ENCODE results near the gene SERINC2. TPM values are rescaled to one million over a fixed set of nuclear protein-coding genes. Genes with fewer than 3 reads are reported as not detected.

Gene SERINC2
- total and polyA plus RNA-seq, 9 of the 15 experiments (the other 6 are each of a cell fraction or from before 2014, with no cell fraction given) = 0.07 to 1.2 (median 0.70) TPM; not detected in 2

GRCh38 chr1:31447210-31447609 lies 34.2 kb downstream of the SERINC2 start (continued):
- TF ChIP-seq KAT7 (CRISPR knock-in tag; IDR thresholded peaks at IDR 0.05; ENCODE audit: borderline replicate concordance) (no peak), TSC22D4 (tag; IDR thresholded peaks at IDR 0.05) (no peak), MNT (conservative IDR thresholded peaks at IDR 0.05) (no peak), CBFA2T2 (conservative IDR thresholded peaks at IDR 0.05) (no peak), GATAD2A (IDR thresholded peaks at IDR 0.05) (no peak), DACH1 (IDR thresholded peaks at IDR 0.05; ENCODE audit: partially characterized antibody) (no peak), FOXA1 (IDR thresholded peaks at IDR 0.05; ENCODE audit: borderline replicate concordance) (peak; percentile 60; the same call in 1 of the 2 replicates), FOXA3 (CRISPR knock-in tag; conservative IDR thresholded peaks at IDR 0.05 in 1 of 2, IDR thresholded peaks at IDR 0.05 in 1 of 2) (peak; percentile 99 to 100), CC2D1A (IDR thresholded peaks at IDR 0.05) (no peak), SMAD3 (CRISPR knock-in tag; conservative IDR thresholded peaks at IDR 0.05) (no peak), RERE (CRISPR knock-in tag; IDR thresholded peaks at IDR 0.05; ENCODE audit: borderline replicate concordance) (no peak), ZNF507 (tag; conservative IDR thresholded peaks at IDR 0.05) (no peak), POLR3G (IDR thresholded peaks at IDR 0.05; ENCODE audit: extremely low read depth, insufficient read length, insufficient replicate concordance) (no peak), GTF2E2 (tag; IDR thresholded peaks at IDR 0.05) (no peak), CGGBP1 (CRISPR knock-in tag; IDR thresholded peaks at IDR 0.05) (no peak), TARDBP (IDR thresholded peaks at IDR 0.05) (no peak), TRIM28 (IDR thresholded peaks at IDR 0.05) (no peak), MLX (CRISPR knock-in tag; conservative IDR thresholded peaks at IDR 0.05) (no peak), HBP1 (CRISPR knock-in tag; IDR thresholded peaks at IDR 0.05) (no peak), FOSL1 (tag; conservative IDR thresholded peaks at IDR 0.05) (0 out of 2 replicates have a peak, but pooled peaks have one; percentile 26)

Data from K562 (cell line).